B cell (primary cell): ENCODE measurements around the gene RPUSD2. TPM values are rescaled to one million over a fixed set of nuclear protein-coding genes. Genes with fewer than 3 reads are reported as not detected.

Source experiments
- ATAC-seq: fragments of 200-7000 bp; cut with Tn5 transposase; one replicate; pipeline ENCODE4 v1.10.0; 2021; ENCODE audit warnings: low read depth, mild to moderate bottlenecking, moderate number of reproducible peaks, moderate library complexity
- CTCF ChIA-PET: fragments of 350-600 bp; sonication (Branson Sonifier 250); formaldehyde crosslinking; loops from one replicate; lab custom pipeline; 2021; ENCODE audit warnings: antibody characterized with exemption, inconsistent platforms; lab: Charles Lee
- POLR2A ChIA-PET: fragments of 350-600 bp; sonication (Branson Sonifier 250); formaldehyde crosslinking; loops from one replicate; lab custom pipeline; 2021; ENCODE audit warnings: antibody characterized with exemption; lab: Charles Lee
- DNase-seq: peaks from one replicate; pipeline ENCODE4 v3.0.0; 2013
- H2AFZ ChIP-seq: 2 replicates; pipeline ENCODE4 v1.6.1; 2012; ENCODE audit warnings: mild to moderate bottlenecking, low read depth, low read length; ENCODE audit not compliant: insufficient read depth, poor library complexity, severe bottlenecking
- H3K27ac ChIP-seq, 2 donors: 1 replicate in 1 of 2; 2 replicates in 1 of 2; pipeline ENCODE4 v1.5.1; 2012 to 2013; ENCODE audit warnings: low read length in 2 of 2, mild to moderate bottlenecking in 2 of 2, moderate library complexity in 1 of 2
- H3K27me3 ChIP-seq, 4 experiments: fragments of 200-600 bp in 1 of 4; sonication (generic) in 1 of 4; replicated peaks in 1 of 4; 1 replicate in 2 of 4; 2 replicates in 2 of 4; pipeline versions ENCODE4 v1.6.1 to v1.7.0; 2013 to 2016; ENCODE audit warnings: low read length in 3 of 4, mild to moderate bottlenecking in 2 of 4, mixed read lengths in 1 of 4, moderate library complexity in 1 of 4; ENCODE audit not compliant: insufficient read depth in 4 of 4, control insufficient read depth in 3 of 4; ENCODE audit errors: control extremely low read depth in 1 of 4
- H3K36me3 ChIP-seq, 2 experiments: replicated peaks in 1 of 2; 1 replicate in 1 of 2; 2 replicates in 1 of 2; pipeline versions ENCODE4 v1.6.1 to v1.7.1; 2013; ENCODE audit warnings: low read length in 1 of 2; ENCODE audit not compliant: insufficient read depth in 2 of 2, control insufficient read depth in 1 of 2; ENCODE audit errors: control extremely low read depth in 1 of 2, extremely low read depth in 1 of 2
- H3K4me1 ChIP-seq, 2 donors: fragments of 200-600 bp in 1 of 2; sonication (generic) in 1 of 2; 1 replicate in 1 of 2; 2 replicates in 1 of 2; pipeline versions ENCODE4 v1.5.1 to v1.6.1; 2013 to 2017; ENCODE audit warnings: low read length in 2 of 2; ENCODE audit not compliant: control insufficient read depth in 2 of 2, insufficient read depth in 2 of 2
- H3K4me2 ChIP-seq: replicated peaks from 2 replicates; pipeline ENCODE3; 2012; ENCODE audit warnings: mild to moderate bottlenecking, low read depth, low read length; ENCODE audit not compliant: poor library complexity, severe bottlenecking
- H3K4me3 ChIP-seq, 5 experiments: fragments of 200-600 bp in 1 of 5; sonication (generic) in 1 of 5; 1 replicate in 3 of 5; 2 replicates in 2 of 5; pipeline versions ENCODE4 v1.5.1 to v1.7.0; 2011 to 2016; ENCODE audit warnings: low read length in 4 of 5, mild to moderate bottlenecking in 4 of 5, low read depth in 2 of 5, control low read depth in 1 of 5, moderate library complexity in 1 of 5; ENCODE audit not compliant: insufficient read depth in 1 of 5; ENCODE audit errors: control extremely low read depth in 1 of 5, extremely low read depth in 1 of 5
- H3K79me2 ChIP-seq: fragments of 200-600 bp; sonication (generic); one replicate; pipeline ENCODE4 v1.6.0; 2016; ENCODE audit warnings: low read length; ENCODE audit not compliant: control insufficient read depth, insufficient read depth
- H3K9ac ChIP-seq: fragments of 200-600 bp; sonication (generic); 2 replicates; pipeline ENCODE4 v1.6.1; 2017; ENCODE audit warnings: mild to moderate bottlenecking, low read length, moderate library complexity
- H3K9me3 ChIP-seq, 3 donors: one replicate each; pipeline versions ENCODE4 v1.6.1 to v1.7.1; 2013; ENCODE audit warnings: low read length in 2 of 3; ENCODE audit not compliant: control insufficient read depth in 2 of 3, insufficient read depth in 1 of 3; ENCODE audit errors: control extremely low read depth in 1 of 3
- H4K20me1 ChIP-seq: 2 replicates; pipeline ENCODE4 v1.6.0; 2012; ENCODE audit warnings: mild to moderate bottlenecking, low read length; ENCODE audit not compliant: insufficient read depth, control insufficient read depth, poor library complexity, severe bottlenecking
- H3K27ac Mint-ChIP-seq: one replicate; pipeline ENCODE4 v1.8.0; 2021; ENCODE audit warnings: mixed read lengths
- H3K27me3 Mint-ChIP-seq: one replicate; pipeline ENCODE4 v1.8.0; 2021; ENCODE audit warnings: mixed read lengths
- H3K4me1 Mint-ChIP-seq: one replicate; pipeline ENCODE4 v1.8.0; 2021; ENCODE audit warnings: mixed read lengths
- H3K4me3 Mint-ChIP-seq: one replicate; pipeline ENCODE4 v1.8.0; 2021; ENCODE audit warnings: mixed read lengths
- H3K9me3 Mint-ChIP-seq: one replicate; pipeline ENCODE4 v1.8.0; 2022; ENCODE audit warnings: mixed read lengths; ENCODE audit not compliant: insufficient read depth
- EZH2 ChIP-seq: IDR thresholded peaks from 2 replicates; pipeline ENCODE4 v1.6.1; 2012; ENCODE audit warnings: borderline replicate concordance, low read depth, mild to moderate bottlenecking, moderate library complexity, low read length; ENCODE audit not compliant: insufficient read depth, poor library complexity, severe bottlenecking
- WGBS: methylation state at CpG from one replicate; pipeline ENCODE4 v1.1.5; 2013; ENCODE audit warnings: missing lambda C conversion rate; ENCODE audit not compliant: insufficient coverage; 5-methylcytosine and 5-hydroxymethylcytosine counted together
- intact Hi-C: fragments of 100-400 bp; cut with micrococcal nuclease; formaldehyde crosslinking; loops from one replicate; pipeline ENCODE4 v1.10.0; 2022
- polyA plus RNA-seq: library from polyadenylated mRNA; depleted of rRNA; stranded (reverse); fragments of >200 nt; gene quantifications from 2 replicates; pipeline ENCODE4 v1.2.3, GENCODE V29; 2012
- total RNA-seq, 2 donors: library from RNA; stranded (reverse); fragments of 120-200 nt in 1 of 2; gene quantifications; 1 replicate in 1 of 2; 2 replicates in 1 of 2; pipeline versions ENCODE4 v1.2.3 to v1.2.4, GENCODE V29; 2013 to 2022
- TF ChIP-seq, protein P1 (sequence below): fragments of 200-600 bp; IDR thresholded peaks from one replicate; pipeline ENCODE4 v1.8.0; 2022; ENCODE audit warnings: antibody characterized with exemption, mild to moderate bottlenecking

Gene RPUSD2
- total and polyA plus RNA-seq, 2 donors (not counting 1 experiment from before 2014, with no cell fraction given): 9.8 to 21.1 TPM

DNA sequence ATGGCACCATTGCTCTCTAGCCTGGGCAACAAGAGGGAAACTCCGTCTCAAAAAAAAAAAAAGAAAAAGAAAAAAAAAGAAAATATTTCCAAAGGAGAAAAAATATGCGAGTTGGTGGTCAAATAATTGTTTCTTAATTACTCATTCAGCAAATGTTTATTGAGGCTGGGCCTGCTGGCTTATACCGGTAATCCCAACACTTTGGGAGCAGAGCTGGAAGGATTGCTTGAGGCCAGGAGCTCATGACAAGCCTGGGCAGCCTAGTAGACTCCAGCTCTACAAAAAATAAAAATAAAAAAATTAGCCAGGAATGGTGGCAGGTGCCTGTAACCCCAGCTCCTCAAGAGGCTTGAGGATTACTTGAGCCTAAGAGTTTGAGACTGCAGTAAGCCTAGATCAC lies 29.0 kb downstream of the RPUSD2 start:
- no peak overlapping the region for H3K4me3 ChIP-seq
- no peaks in the 10 kb centered on the region for H3K36me3 ChIP-seq
- H4K20me1 ChIP-seq: no peaks in the 10 kb centered on the region
- H2AFZ ChIP-seq: no peak overlapping the region
- Mint-ChIP-seq H3K4me1 (peaks cover 17% of the 10 kb centered on the region), H3K27me3 (no peaks in the 10 kb centered on the region), H3K27ac (no peak overlapping the region), H3K9me3 (no peaks in the 10 kb centered on the region), H3K4me3 (no peak overlapping the region)
- WGBS: no CpG with 5 or more reads among the region's 3 CpGs
- H3K27me3 ChIP-seq: no peaks in the 10 kb centered on the region
- POLR2A ChIA-PET: no interaction called here
- H3K9me3 ChIP-seq: peaks cover 0 to 3% (median 0%) of the 10 kb centered on the region in 3 donors
- no peak for ATAC-seq
- no peak overlapping the region for H3K9ac ChIP-seq
- DNase-seq: no peak
- TF ChIP-seq, protein P1, sequence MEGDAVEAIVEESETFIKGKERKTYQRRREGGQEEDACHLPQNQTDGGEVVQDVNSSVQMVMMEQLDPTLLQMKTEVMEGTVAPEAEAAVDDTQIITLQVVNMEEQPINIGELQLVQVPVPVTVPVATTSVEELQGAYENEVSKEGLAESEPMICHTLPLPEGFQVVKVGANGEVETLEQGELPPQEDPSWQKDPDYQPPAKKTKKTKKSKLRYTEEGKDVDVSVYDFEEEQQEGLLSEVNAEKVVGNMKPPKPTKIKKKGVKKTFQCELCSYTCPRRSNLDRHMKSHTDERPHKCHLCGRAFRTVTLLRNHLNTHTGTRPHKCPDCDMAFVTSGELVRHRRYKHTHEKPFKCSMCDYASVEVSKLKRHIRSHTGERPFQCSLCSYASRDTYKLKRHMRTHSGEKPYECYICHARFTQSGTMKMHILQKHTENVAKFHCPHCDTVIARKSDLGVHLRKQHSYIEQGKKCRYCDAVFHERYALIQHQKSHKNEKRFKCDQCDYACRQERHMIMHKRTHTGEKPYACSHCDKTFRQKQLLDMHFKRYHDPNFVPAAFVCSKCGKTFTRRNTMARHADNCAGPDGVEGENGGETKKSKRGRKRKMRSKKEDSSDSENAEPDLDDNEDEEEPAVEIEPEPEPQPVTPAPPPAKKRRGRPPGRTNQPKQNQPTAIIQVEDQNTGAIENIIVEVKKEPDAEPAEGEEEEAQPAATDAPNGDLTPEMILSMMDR: no peak
- no peak for TF ChIP-seq EZH2
- no peak overlapping the region for H3K27ac ChIP-seq
- peaks cover 49% of the 10 kb centered on the region for H3K79me2 ChIP-seq
- CTCF ChIA-PET: interaction anchor here (1.0 to 1.8 kb wide), 4 partner anchors 9 to 103 kb away, joined by 3 to 9 read pairs (median 6); no protein-coding TSS in a partner anchor
- no peak overlapping the region for H3K4me2 ChIP-seq
- peaks cover 7 to 11% of the 10 kb centered on the region in 2 donors for H3K4me1 ChIP-seq
- intact Hi-C loops: no loop called here

DNA sequence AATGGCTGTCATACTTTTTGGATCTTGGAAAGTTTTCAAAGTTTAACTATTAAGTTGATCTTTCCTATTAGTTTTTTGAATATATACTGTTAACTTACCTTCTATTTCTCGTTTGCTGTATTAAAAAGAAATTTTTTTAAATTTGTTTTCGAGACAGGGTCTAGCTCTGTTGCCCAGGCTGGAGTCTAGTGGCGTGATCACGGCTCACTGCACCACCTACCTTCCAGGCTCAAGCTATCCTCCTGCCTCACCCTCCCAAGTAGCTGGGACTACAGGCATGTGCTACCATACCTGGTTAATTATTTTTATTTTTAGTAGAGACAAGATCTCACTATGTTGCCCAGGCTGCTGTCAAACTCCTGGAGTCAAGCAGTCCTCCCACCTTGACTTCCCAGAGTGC lies 29.6 kb downstream of the RPUSD2 start:
- Histone ChIP-seq H2AFZ (no peak overlapping the region), H4K20me1 (no peaks in the 10 kb centered on the region), H3K4me2 (no peak overlapping the region), H3K36me3 (no peaks in the 10 kb centered on the region), H3K79me2 (peaks cover 54% of the 10 kb centered on the region), H3K27me3 (no peaks in the 10 kb centered on the region), H3K4me1 (peaks cover 7 to 11% of the 10 kb centered on the region in 2 donors), H3K27ac (no peak overlapping the region), H3K9ac (no peak overlapping the region), H3K4me3 (no peak overlapping the region), H3K9me3 (peaks cover 0 to 3% (median 0%) of the 10 kb centered on the region in 3 donors)
- POLR2A ChIA-PET: no interaction called here
- TF ChIP-seq, protein P1: no peak
- TF ChIP-seq EZH2: no peak
- Mint-ChIP-seq H3K4me1 (peaks cover 12% of the 10 kb centered on the region), H3K9me3 (no peaks in the 10 kb centered on the region), H3K27ac (no peak overlapping the region), H3K4me3 (no peak overlapping the region), H3K27me3 (no peaks in the 10 kb centered on the region)
- WGBS: 100% methylated on average over 2 of the region's 4 CpGs
- intact Hi-C loops: no loop called here
- no peak for DNase-seq
- CTCF ChIA-PET: interaction anchor here (1.0 to 1.8 kb wide), 3 partner anchors 9 to 95 kb away, joined by 4 to 9 read pairs (median 7); no protein-coding TSS in a partner anchor
- ATAC-seq: no peak
